M059J (cell line): ENCODE measurements around the gene TPO. TPM values are rescaled to one million over a fixed set of nuclear protein-coding genes. Genes with fewer than 3 reads are reported as not detected.
"Not testable (repeated sequence)": the region's sequence is repeated elsewhere in the genome, so short reads cannot be mapped to it uniquely, and the experiment has no call there.

Experiments
- DNase-seq: peaks from one replicate; pipeline ENCODE4 v3.0.0-alpha.2; 2012; ENCODE audit warnings: low read depth
- total RNA-seq: library from RNA; depleted of rRNA; stranded (reverse); fragments of >200 nt; shearing (Covaris generic); gene quantifications from 2 replicates; pipeline ENCODE4 v1.2.3, GENCODE V29; 2014

Gene TPO
- total RNA-seq, 1 experiment from 2014 or later: not detected

- no peak for DNase-seq
Observed at GRCh38 chr2:1483551-1483950, 70.3 kb downstream of the TPO start.

- DNase-seq: no peak
Observed at GRCh38 chr2:1484131-1484884, 71.0 kb downstream of the TPO start.

GRCh38 chr2:1486670-1487069 is 73.4 kb downstream of the TPO start:
- no peak for DNase-seq

- DNase-seq: no peak
Observed at GRCh38 chr2:1487758-1488157, 74.5 kb downstream of the TPO start.

- DNase-seq: no peak
Observed at GRCh38 chr2:1488181-1488671, 75.0 kb downstream of the TPO start.

GRCh38 chr2:1488851-1489250 is 75.6 kb downstream of the TPO start:
- no peak for DNase-seq

GRCh38 chr2:1489486-1489885 is 76.2 kb downstream of the TPO start:
- DNase-seq: no peak

- DNase-seq: not testable (repeated sequence)
Observed at GRCh38 chr2:1490381-1490780, 77.1 kb downstream of the TPO start.

- DNase-seq: no peak
Observed at GRCh38 chr2:1491751-1492150, 78.5 kb downstream of the TPO start.

GRCh38 chr2:1492231-1492630 is 79.0 kb downstream of the TPO start:
- not testable (repeated sequence) for DNase-seq

- DNase-seq: no peak
Observed at GRCh38 chr2:1492711-1493430, 79.6 kb downstream of the TPO start.

- no peak for DNase-seq
Observed at GRCh38 chr2:1493431-1494126, 80.3 kb downstream of the TPO start.

GRCh38 chr2:1494257-1494656 is 81.0 kb downstream of the TPO start:
- DNase-seq: no peak

GRCh38 chr2:1494906-1495305 is 81.6 kb downstream of the TPO start:
- DNase-seq: no peak

GRCh38 chr2:1495676-1496358 is 82.6 kb downstream of the TPO start:
- no peak for DNase-seq

- DNase-seq: no peak
Observed at GRCh38 chr2:1496359-1496821, 83.1 kb downstream of the TPO start.

GRCh38 chr2:1497122-1497611 is 83.9 kb downstream of the TPO start:
- DNase-seq: no peak

GRCh38 chr2:1498176-1498575 is 84.9 kb downstream of the TPO start:
- DNase-seq: no peak

- DNase-seq: no peak
Observed at GRCh38 chr2:1499033-1499795, 86.0 kb downstream of the TPO start.

GRCh38 chr2:1501038-1501851 is 88.0 kb downstream of the TPO start:
- no peak for DNase-seq
